8988T (cell line): ENCODE data around the gene KLHL9.

ENCODE experiments used
- DNase-seq: peaks from one replicate; pipeline ENCODE4 v3.0.0; 2011

Gene KLHL9

DNA sequence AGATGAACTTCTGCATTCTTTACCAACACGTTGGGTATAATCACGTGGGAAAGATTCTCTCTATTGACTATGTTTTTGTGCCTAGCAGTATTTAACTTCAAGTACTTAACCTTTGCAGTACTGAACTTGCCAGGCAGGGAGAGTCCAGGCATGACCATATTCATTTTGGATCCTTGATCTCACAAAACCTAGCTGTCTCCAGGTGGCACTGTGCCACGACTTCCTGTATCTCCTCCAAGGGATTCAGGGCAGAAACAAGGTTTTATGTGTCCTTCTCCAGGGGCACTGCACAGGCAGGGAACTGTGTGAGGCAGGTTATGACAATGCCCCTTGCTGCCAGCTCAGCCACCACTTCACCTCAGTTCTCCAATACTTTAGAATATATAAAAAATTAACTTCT lies 18.3 kb downstream of the KLHL9 start:
- DNase-seq = no peak

DNA sequence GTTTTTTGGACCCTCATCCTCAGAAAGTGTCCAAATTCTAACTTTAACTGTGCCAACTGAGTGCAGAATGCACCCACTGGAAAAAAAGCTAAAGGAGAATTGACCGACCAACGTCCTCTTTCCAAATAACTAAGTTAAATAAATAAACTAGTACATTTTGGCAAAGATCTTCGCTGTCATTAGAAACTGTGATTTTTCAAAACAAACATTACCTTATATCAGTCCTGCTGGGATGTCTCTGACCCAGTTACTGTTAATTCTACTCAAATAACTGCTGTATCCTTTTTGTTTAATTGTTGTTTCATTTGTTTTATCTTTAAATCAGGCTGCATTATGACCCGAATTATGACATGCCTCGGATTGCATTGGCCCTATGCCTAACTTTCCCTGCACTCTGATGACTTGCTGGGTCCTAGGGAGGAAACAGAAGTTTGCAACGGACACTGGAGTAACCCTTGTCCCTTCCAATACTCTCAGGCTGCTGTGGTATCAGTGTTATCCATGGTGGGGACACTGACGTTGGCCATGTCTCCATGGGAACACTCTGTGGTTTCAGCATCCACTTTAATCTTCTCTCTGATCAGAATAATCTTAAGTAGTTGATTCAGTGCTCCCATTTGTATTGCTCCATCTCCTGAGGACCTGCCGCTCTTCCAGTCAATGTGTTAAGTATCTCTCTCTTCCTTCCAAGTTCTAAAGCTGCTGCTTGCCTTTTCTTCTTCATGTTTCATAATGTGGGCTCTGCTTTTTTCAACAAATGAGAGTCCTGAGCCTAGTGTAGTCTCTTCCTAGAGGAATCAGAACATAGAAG lies 19.0 kb downstream of the KLHL9 start:
- DNase-seq = no peak

DNA sequence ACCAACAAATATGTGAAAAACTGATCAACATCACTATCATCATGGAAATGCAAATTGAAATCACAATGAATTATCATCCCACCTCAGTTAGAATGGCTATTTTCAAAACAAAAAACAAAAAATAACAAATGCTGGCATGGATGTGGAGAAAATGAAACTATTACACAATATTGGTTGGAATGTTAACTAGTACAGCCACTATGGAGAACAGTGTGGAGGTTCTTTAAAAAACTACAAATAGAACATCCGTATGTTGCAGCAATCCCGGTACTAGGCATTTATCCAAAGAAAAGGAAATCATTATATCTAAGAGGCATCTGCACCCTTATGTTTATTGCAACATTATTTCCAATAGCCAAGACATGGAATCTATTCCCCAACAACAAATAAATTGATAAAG lies 21.1 kb downstream of the KLHL9 start:
- DNase-seq = no peak

DNA sequence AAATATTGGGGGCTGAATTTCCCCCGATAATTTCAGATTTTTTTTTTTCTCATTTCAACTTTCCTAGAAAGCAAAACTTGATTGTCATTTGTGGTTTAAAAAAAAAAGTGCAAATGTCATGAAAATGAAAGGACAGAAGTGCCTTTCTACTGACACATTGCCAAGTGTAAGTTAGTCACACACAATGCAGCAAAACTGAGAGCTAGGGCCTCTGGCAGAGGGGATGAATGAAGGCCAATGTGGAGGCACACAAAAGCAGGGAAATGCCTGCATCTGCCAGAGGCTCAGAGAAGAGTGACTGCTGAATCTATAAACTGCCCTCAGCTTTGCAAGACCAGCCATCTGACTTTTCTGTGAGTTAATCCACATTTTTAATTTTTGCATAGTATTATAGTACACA lies 23.3 kb downstream of the KLHL9 start:
- DNase-seq = no peak

DNA sequence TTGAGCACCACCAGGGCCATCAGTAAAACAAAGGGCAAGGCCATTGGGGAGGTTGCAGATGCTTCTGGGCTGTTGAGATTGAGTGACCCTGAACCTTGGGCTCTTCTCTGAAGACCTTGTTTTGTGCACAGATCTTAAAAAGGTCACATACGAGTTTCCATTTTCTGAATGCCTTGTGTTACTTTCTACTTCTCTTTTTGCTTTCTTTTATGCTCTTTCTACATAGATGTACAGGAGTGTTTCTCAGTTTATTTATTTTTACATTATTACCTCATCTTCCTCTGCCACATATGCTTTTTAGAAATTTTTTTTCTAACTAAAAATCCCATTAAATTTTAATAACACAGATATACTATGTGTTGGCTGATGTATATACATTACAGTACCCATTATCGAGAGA lies 30.0 kb downstream of the KLHL9 start, which contains the start of gene IFNA5:
Gene IFNA5 (minus strand): TSS at position 101 of the 400 bp plus-strand sequence. CDS start 57 bp downstream, at position 44.
- no peak for DNase-seq

DNA sequence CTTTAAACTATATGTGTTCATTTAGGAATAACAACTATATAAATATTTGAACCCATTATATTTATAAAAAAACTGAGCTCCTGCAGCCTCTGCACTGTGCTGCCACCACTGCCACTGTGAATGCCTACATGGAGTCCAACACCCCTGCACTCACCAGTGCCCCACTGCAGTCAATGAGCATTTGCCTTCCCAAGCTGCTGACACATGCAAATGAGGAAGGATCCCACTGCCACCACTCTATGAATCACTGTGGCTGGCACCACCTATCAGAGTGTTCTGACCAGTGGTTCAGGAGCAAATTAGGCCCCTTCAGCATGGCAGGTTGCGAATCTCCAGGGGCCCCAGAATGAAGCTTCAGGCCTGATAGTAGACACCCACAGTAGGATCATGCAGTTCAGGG lies 39.2 kb downstream of the KLHL9 start:
- no peak for DNase-seq

DNA sequence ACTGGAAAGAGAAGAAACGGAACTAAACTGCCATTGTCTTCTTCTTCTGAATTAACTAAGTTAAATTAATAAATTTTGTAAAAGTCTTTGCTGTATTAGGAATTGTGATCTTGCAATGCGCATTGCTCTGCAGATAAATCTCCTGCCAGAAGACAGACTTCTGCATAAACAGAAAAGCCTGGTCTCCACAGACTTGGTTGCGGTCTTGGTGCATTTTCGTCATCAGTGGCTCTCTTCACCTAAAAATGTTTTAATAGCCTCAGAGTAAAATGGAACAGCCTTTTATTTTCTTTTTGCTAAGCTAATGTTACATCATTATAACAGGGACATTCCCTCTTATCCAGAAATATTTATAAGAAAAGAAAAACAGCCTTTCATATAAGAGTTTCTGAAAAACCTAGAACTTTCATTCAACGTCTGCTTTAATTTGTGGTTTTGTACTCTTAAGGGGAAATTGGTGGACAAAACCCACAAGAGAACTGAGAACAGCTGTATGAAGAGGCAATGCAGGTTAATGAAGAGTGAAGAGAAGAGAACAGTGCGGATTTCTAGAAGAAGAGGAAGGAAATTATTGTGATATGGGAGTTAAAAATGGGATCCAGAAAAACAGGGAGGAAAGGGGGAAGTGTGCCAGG lies 40.2 kb downstream of the KLHL9 start:
- DNase-seq = no peak

DNA sequence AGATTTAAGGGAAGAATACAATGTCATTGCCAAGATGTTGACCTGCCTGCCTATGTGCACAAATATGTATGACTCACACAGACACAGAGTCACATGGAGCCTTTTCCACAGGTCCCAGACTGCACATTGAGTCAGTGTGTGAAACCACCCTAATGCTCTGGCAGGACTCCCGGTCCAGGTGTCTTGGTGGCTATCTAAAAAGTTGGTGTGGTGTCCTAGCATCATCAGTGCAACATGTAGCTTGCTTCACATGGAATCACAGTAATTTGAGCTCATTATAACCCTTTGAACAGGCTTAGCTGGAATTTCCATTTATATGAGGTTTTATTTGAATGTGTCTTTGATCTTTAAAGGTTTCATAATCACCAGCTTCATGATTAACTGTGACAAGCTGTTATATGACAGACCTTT lies 40.8 kb downstream of the KLHL9 start:
- DNase-seq = peak; percentile 10

DNA sequence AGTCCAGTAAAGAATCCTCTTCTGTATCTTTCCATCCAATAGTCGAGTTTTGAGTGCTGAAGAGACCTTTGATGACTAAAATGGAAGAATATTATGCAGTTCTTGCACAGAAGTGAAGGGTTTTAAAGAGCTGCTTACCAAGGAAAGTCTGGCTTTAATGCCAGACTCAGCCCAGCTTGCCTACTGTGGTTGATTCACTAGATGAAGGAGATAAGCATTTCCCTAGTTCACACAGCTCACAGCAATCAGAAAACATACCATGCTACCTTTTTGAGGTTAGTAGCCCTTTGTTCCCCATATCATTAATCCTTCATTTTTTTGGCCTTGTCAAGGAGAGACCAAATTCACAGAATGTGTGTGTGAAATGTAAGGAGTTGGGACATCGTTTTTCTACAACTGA lies 45.4 kb downstream of the KLHL9 start:
- no peak for DNase-seq

DNA sequence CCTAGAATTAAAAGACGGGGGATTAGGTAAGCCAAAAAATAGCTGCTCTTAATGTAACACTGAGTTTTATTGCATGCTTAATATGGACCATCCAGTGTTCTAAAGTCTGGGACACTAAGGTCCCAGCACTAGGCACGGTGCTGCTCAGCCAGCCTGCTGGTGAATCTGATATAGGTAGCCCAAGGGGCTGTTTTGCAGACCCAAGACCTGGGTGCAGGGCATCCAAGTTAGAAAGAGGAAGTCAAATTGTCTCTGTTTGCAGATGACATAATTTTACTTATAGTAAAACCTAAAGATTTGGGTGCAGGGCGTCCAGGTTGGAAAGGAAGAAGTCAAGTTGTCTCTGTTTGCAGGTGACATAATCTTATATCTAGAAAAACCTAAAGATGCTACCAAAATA lies 47.9 kb downstream of the KLHL9 start:
- no peak for DNase-seq

DNA sequence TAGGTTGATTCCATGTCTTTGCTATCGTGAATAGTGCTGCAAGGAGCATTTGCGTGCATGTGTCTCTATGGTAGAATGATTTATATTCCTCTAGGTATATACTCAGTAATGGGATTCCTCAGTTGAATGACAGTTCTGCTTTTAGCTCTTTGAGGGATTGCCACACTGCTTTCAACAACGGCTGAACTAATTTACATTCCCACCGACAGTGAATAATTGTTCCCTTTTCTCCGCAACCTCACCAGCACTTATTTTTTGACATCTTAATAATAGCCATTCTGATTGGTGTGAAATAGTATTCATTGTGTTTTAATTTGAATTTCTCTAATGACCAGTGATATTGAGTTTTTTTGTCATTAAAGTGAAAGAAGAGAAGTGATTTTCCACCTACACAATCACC lies 48.5 kb downstream of the KLHL9 start:
- DNase-seq = no peak

DNA sequence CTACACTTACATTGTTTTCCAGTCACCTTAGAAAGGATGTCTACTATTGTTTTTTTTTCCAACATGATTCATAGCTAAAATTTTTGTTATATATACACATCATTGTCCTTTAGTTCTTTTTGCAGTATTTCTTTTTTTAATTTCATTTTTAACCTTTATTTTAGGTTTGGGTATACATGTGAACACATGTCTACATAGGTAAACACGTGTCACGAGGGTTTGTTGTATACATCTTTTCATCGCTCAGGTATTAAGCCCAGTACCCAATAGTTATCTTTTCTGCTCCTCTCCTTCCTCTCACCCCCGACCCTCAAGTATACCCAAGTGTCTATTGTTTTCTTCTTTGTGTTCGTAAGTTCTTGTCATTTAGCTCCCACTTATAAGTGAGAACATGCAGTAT lies 49.1 kb downstream of the KLHL9 start:
- DNase-seq = no peak

DNA sequence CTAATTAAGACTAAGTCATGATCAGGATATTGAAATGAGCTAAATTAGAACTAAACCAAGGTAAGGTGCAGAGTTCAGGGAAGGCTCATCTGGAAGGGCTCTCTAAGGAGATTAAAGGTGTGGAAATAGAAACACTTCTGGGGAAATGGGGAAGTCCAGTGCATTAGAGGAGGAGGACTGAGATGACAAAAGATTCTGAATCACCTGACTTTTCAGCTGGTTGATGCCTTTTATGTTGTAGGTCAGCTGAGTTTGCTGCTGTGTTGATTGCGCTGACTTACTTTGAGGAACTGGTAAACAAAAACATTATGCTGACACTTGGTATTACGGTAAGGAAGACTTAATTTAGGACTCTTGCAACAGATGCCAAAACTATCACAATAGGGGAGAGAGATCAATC lies 53.9 kb downstream of the KLHL9 start:
- no peak for DNase-seq
